NT2/D1 (cell line): ENCODE measurements around the gene SYNE4.
A peak's percentile ranks its signal among the peaks of the same experiment; 100 is the strongest.

Experiments used
- DNase-seq: peaks from one replicate; pipeline ENCODE4 v3.0.0-alpha.2; 2011; ENCODE audit warnings: low read depth, low spot score
- H3K27me3 ChIP-seq: 2 replicates; pipeline ENCODE4 v1.6.0; 2011; ENCODE audit warnings: mild to moderate bottlenecking; ENCODE audit not compliant: insufficient read length, insufficient read depth
- H3K36me3 ChIP-seq: 2 replicates; pipeline ENCODE4 v1.6.1; 2011; ENCODE audit warnings: mild to moderate bottlenecking, low read length, mixed read lengths; ENCODE audit not compliant: insufficient read depth, insufficient read length
- H3K4me1 ChIP-seq: 2 replicates; pipeline ENCODE4 v1.5.1; 2011; ENCODE audit not compliant: insufficient read depth, insufficient read length
- H3K4me3 ChIP-seq: 2 replicates; pipeline ENCODE4 v1.5.1; 2011; ENCODE audit warnings: low read depth; ENCODE audit not compliant: insufficient read length
- H3K9ac ChIP-seq: 2 replicates; pipeline ENCODE4 v1.6.0; 2011; ENCODE audit warnings: low read depth; ENCODE audit not compliant: insufficient read length
- H3K9me3 ChIP-seq: 2 replicates; pipeline ENCODE4 v1.5.1; 2011; ENCODE audit warnings: mild to moderate bottlenecking, low read length; ENCODE audit not compliant: insufficient read depth
- SUZ12 ChIP-seq: IDR thresholded peaks from 2 replicates; pipeline ENCODE4 v1.6.1; 2011; ENCODE audit not compliant: insufficient read length, insufficient read depth; ENCODE audit errors: extremely low read depth
- YY1 ChIP-seq: IDR thresholded peaks from 2 replicates; pipeline ENCODE4 v1.6.1; 2011; ENCODE audit not compliant: insufficient read length, insufficient read depth
- ZNF274 ChIP-seq: IDR thresholded peaks from 2 replicates; pipeline ENCODE4 v1.6.1; 2011; ENCODE audit warnings: mild to moderate bottlenecking, low read depth, low read length

SYNE4 gene

GRCh38 chr19:36003284-36003683, 5.3 kb downstream of the SYNE4 start:
- Histone ChIP-seq H3K4me3 (no peak overlapping the region), H3K27me3 (no peaks in the 10 kb centered on the region), H3K9me3 (no peaks in the 10 kb centered on the region), H3K4me1 (peaks cover 3% of the 10 kb centered on the region), H3K36me3 (peaks cover 26% of the 10 kb centered on the region), H3K9ac (no peak overlapping the region)
- no peak for TF ChIP-seq YY1
- no peak for TF ChIP-seq ZNF274
- no peak for TF ChIP-seq SUZ12
- no peak for DNase-seq

- H3K36me3 ChIP-seq: peaks cover 31% of the 10 kb centered on the region
- no peaks in the 10 kb centered on the region for H3K9me3 ChIP-seq
- peaks cover 4% of the 10 kb centered on the region for H3K4me1 ChIP-seq
- DNase-seq: no peak
- H3K4me3 ChIP-seq: no peak overlapping the region
- no peak overlapping the region for H3K9ac ChIP-seq
- H3K27me3 ChIP-seq: no peaks in the 10 kb centered on the region
- no peak for TF ChIP-seq ZNF274
- TF ChIP-seq SUZ12: no peak
- TF ChIP-seq YY1: no peak
Measured at GRCh38 chr19:36001605-36002004, 7.0 kb downstream of the SYNE4 start.

- H3K9ac ChIP-seq: peak overlapping the region; percentile 36
- no peak for TF ChIP-seq SUZ12
- H3K4me3 ChIP-seq: no peak overlapping the region
Measured at GRCh38 chr19:35996777-35997176, 11.8 kb downstream of the SYNE4 start.

GRCh38 chr19:35995048-35995993, 13.3 kb downstream of the SYNE4 start, which contains the start of gene SDHAF1:
TSS of gene SDHAF1 (plus strand) at chr19:35995188. CDS start at chr19:35995275, 87 bp downstream.
- no peaks in the 10 kb centered on the region for H3K9me3 ChIP-seq
- H3K4me1 ChIP-seq: peaks cover 9% of the 10 kb centered on the region
- H3K27me3 ChIP-seq: no peaks in the 10 kb centered on the region
- TF ChIP-seq YY1: no peak
- no peak for TF ChIP-seq SUZ12
- no peak for TF ChIP-seq ZNF274
- peak within 1 kb of the TSS; percentile 88 for H3K4me3 ChIP-seq
- DNase-seq: peak; percentile 79
- peaks cover 12% of the 10 kb centered on the region for H3K36me3 ChIP-seq
- H3K9ac ChIP-seq: peak within 1 kb of the TSS; percentile 90

More at GRCh38 chr19:35996777-35997176, 11.8 kb downstream of the SYNE4 start:
- H3K4me1 ChIP-seq: peaks cover 9% of the 10 kb centered on the region
- no peak for DNase-seq
- peaks cover 20% of the 10 kb centered on the region for H3K36me3 ChIP-seq
- H3K27me3 ChIP-seq: no peaks in the 10 kb centered on the region
- no peaks in the 10 kb centered on the region for H3K9me3 ChIP-seq

- no peak for DNase-seq
- Histone ChIP-seq H3K4me1 (peaks cover 9% of the 10 kb centered on the region), H3K9me3 (0 out of 2 replicates have a peak, but pooled peaks cover under 1% of the 10 kb centered on the region), H3K4me3 (no peak overlapping the region), H3K36me3 (peaks cover 10% of the 10 kb centered on the region), H3K9ac (peak overlapping the region; percentile 42), H3K27me3 (no peaks in the 10 kb centered on the region)
- TF ChIP-seq YY1 (no peak), ZNF274 (no peak), SUZ12 (no peak)
Measured at GRCh38 chr19:35993923-35994598, 14.6 kb downstream of the SYNE4 start.

GRCh38 chr19:35992907-35993765, 15.5 kb downstream of the SYNE4 start:
- Histone ChIP-seq H3K4me1 (peaks cover 9% of the 10 kb centered on the region), H3K9me3 (peaks cover 5% of the 10 kb centered on the region; the same call in 1 of the 2 replicates), H3K36me3 (peaks cover 4% of the 10 kb centered on the region), H3K27me3 (no peaks in the 10 kb centered on the region), H3K4me3 (no peak overlapping the region), H3K9ac (no peak overlapping the region)
- TF ChIP-seq ZNF274 (no peak), YY1 (no peak), SUZ12 (no peak)
- DNase-seq: no peak
